Prostate gland (tissue), 2 donors: ENCODE data around the gene IDH3B.

Experiments used
- POLR2A ChIP-seq: fragments of 450-650 bp; IDR thresholded peaks from one replicate; pipeline ENCODE4 v1.6.1; 2016; ENCODE audit warnings: antibody characterized with exemption, mild to moderate bottlenecking
- POLR2AphosphoS5 ChIP-seq: sonication (generic); formaldehyde crosslinking; IDR thresholded peaks from one replicate; pipeline ENCODE4 v1.6.1; 2017; ENCODE audit warnings: antibody characterized with exemption
- TF ChIP-seq, protein P1 (sequence below), 4 experiments: fragments of 200-600 bp in 2 of 4; fragments of 450-650 bp in 2 of 4; sonication (generic) in 2 of 4; IDR thresholded peaks; 1 replicate in 3 of 4; 2 replicates in 1 of 4; pipeline ENCODE4 v1.5.1; 2016 to 2019; ENCODE audit warnings: antibody characterized with exemption in 4 of 4, mild to moderate bottlenecking in 2 of 4, moderate library complexity in 2 of 4

DNA sequence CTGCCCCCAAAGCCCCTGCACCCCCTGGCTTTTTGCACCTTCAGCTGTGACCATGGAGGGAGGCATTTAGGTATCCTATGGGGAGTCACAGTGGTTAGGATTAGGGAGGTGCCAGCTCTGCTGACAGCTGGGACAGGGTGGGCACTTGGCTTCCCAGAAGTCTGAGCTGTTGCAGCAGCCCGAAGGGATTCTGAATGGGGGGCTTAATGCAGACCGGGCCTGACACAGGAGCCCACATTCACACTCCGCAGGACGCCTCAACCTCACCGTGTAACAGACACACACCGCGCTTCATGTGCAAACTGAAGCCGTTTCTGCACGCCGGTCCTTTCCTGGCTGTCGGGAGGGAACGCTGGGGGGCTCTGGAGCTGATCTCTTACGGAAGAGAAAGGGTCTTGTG, 30.5 kb upstream of the IDH3B start:
- TF ChIP-seq, protein P1, sequence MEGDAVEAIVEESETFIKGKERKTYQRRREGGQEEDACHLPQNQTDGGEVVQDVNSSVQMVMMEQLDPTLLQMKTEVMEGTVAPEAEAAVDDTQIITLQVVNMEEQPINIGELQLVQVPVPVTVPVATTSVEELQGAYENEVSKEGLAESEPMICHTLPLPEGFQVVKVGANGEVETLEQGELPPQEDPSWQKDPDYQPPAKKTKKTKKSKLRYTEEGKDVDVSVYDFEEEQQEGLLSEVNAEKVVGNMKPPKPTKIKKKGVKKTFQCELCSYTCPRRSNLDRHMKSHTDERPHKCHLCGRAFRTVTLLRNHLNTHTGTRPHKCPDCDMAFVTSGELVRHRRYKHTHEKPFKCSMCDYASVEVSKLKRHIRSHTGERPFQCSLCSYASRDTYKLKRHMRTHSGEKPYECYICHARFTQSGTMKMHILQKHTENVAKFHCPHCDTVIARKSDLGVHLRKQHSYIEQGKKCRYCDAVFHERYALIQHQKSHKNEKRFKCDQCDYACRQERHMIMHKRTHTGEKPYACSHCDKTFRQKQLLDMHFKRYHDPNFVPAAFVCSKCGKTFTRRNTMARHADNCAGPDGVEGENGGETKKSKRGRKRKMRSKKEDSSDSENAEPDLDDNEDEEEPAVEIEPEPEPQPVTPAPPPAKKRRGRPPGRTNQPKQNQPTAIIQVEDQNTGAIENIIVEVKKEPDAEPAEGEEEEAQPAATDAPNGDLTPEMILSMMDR (IDR thresholded peaks at IDR 0.05) = no peak
- no peak for TF ChIP-seq POLR2A
- TF ChIP-seq POLR2AphosphoS5 = no peak
